Measurements from ENCODE around the gene ACHE. TPM values are rescaled to one million over a fixed set of nuclear protein-coding genes. Genes with fewer than 3 reads are reported as not detected.
"Not testable (repeated sequence)": the region's sequence is repeated elsewhere in the genome, so short reads cannot be mapped to it uniquely, and the experiment has no call there.

The ACHE gene
- total and polyA plus RNA-seq, 9 donors = 21.5 to 62.9 (median 47.3) TPM

DNA sequence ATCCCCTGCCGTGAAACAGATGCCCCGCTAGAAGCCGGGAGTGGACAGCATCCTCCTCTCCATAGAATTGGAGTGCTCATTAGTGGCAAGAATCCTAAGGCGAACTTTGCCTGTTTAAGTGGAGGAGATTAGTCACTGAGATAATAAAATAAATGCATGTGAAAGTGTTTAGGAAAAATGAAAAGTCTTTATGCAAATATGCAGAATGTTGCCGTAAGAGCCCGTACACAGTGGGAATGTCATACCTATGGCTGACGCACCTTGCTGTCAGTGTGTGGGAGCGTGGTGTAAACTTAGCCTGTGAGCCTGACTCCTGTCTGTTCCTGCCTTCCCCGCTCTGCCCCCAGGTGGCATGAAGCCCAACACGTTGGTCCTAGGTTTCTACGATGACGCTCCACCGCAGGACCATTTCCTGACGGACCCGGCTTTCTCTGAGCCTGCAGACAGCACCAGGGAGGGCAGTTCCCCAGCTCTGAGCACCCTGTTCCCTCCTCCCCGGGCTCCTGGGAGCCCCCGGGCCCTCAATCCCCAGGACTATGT, 30.2 kb downstream of the ACHE start:
- Histone ChIP-seq H3K4me1 (ENCODE audit: control insufficient read depth, insufficient read depth, low read length) (peaks cover 43% of the 10 kb centered on the region), H3K27me3 (ENCODE audit: control insufficient read depth, insufficient read depth, low read length) (no peaks in the 10 kb centered on the region), H3K4me3 (ENCODE audit: low read length) (no peak overlapping the region), H3K27ac (ENCODE audit: low read length) (peak overlapping the region; percentile 91), H3K9me3 (replicated peaks; ENCODE audit: control insufficient read depth, low read depth, low read length) (no peaks in the 10 kb centered on the region), H3K36me3 (ENCODE audit: control insufficient read depth, insufficient read depth, low read length) (peaks cover 50% of the 10 kb centered on the region)
- DNase-seq = peak; percentile 53
- WGBS (ENCODE audit: insufficient coverage) = 65% methylated on average over 14 of the region's 17 CpGs

DNA sequence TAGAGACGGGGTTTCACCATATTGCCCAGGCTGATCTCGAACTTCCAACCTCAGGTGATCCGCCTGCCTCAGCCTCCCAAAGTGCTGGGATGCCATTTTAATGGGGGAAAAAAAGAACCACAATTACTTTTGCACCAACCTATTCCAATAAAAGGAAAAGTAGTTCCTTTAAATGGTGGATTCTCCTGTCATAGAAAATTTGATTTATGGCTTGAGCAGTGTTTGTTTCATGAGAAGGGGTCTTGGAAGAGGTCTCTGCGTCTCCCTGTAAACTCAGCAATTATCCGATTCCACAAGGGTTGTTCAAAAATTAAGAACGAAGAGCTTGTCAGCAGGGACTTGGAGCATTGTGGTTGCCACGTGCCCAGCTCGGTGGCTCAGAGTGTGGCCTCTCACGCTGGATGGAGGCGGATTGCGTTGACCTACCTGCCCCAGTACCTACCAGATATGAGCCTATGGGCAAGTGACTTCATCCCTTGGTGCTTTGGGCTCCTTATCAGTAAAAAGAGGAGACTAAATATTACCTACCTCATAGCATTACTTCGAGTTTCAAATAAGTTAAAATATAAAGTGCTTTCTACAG, 31.3 kb downstream of the ACHE start:
- Histone ChIP-seq H3K4me1 (ENCODE audit: control insufficient read depth, insufficient read depth, low read length) (peaks cover 43% of the 10 kb centered on the region), H3K36me3 (ENCODE audit: control insufficient read depth, insufficient read depth, low read length) (peaks cover 52% of the 10 kb centered on the region), H3K27ac (ENCODE audit: low read length) (no peak overlapping the region), H3K4me3 (ENCODE audit: low read length) (no peak overlapping the region), H3K9me3 (replicated peaks; ENCODE audit: control insufficient read depth, low read depth, low read length) (no peaks in the 10 kb centered on the region), H3K27me3 (ENCODE audit: control insufficient read depth, insufficient read depth, low read length) (no peaks in the 10 kb centered on the region)
- 91% methylated on average over 7 of the region's 12 CpGs for WGBS (ENCODE audit: insufficient coverage)
- no peak for DNase-seq

DNA sequence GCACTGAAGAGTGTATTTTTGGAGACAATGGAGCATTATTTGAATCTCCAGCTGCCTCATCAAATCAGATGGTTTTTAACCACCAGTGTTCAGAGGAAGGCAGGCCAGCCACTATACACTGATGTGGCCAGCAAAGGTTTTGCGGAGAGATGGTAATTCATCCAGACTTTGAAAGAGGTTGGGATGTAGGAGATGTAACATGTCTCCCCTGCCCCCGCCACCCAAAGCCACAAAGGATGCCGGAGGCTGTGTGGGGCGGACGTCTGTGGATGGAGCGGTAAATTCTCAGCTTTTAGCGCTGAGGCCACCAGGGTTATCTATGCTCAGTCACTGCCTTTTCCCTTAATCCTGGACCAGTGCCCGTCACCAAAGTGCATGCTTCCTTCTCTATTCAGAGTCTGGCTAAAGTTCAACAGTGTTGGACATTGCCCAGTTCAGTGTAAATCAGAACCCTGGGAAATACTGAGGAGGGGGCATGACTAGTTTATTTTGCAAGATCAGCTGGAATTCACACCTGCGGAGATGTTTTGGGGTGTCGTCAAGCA, 32.2 kb downstream of the ACHE start:
- no peak for DNase-seq
- Histone ChIP-seq H3K27ac (ENCODE audit: low read length) (peak overlapping the region; percentile 35), H3K9me3 (replicated peaks; ENCODE audit: control insufficient read depth, low read depth, low read length) (no peaks in the 10 kb centered on the region), H3K4me3 (ENCODE audit: low read length) (no peak overlapping the region), H3K36me3 (ENCODE audit: control insufficient read depth, insufficient read depth, low read length) (peaks cover 50% of the 10 kb centered on the region), H3K4me1 (ENCODE audit: control insufficient read depth, insufficient read depth, low read length) (peaks cover 36% of the 10 kb centered on the region), H3K27me3 (ENCODE audit: control insufficient read depth, insufficient read depth, low read length) (no peaks in the 10 kb centered on the region)
- WGBS (ENCODE audit: insufficient coverage) = 89% methylated on average over 8 of the region's 10 CpGs

DNA sequence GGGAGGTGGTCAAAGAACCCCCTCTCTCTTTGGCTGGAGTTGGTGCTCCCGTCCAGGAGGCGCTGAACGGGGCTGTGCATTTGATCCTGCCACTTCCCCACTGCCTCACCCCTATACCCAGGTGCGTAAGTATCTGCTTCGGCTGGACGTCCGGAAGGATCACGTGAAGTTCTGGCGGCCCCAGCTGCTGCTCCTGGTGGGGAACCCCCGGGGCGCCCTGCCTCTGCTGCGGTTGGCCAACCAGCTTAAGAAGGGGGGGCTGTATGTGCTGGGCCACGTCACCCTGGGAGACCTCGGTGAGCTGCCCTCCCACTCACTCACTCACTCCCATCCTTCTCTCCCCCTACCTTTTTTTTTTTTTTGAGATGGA, 34.1 kb downstream of the ACHE start:
- DNase-seq = no peak
- Histone ChIP-seq H3K27me3 (ENCODE audit: control insufficient read depth, insufficient read depth, low read length) (no peaks in the 10 kb centered on the region), H3K27ac (ENCODE audit: low read length) (no peak overlapping the region), H3K36me3 (ENCODE audit: control insufficient read depth, insufficient read depth, low read length) (peaks cover 51% of the 10 kb centered on the region), H3K4me1 (ENCODE audit: control insufficient read depth, insufficient read depth, low read length) (peaks cover 18% of the 10 kb centered on the region), H3K4me3 (ENCODE audit: low read length) (no peak overlapping the region), H3K9me3 (replicated peaks; ENCODE audit: control insufficient read depth, low read depth, low read length) (no peaks in the 10 kb centered on the region)
- WGBS (ENCODE audit: insufficient coverage) = 95% methylated on average over 4 of the region's 14 CpGs

DNA sequence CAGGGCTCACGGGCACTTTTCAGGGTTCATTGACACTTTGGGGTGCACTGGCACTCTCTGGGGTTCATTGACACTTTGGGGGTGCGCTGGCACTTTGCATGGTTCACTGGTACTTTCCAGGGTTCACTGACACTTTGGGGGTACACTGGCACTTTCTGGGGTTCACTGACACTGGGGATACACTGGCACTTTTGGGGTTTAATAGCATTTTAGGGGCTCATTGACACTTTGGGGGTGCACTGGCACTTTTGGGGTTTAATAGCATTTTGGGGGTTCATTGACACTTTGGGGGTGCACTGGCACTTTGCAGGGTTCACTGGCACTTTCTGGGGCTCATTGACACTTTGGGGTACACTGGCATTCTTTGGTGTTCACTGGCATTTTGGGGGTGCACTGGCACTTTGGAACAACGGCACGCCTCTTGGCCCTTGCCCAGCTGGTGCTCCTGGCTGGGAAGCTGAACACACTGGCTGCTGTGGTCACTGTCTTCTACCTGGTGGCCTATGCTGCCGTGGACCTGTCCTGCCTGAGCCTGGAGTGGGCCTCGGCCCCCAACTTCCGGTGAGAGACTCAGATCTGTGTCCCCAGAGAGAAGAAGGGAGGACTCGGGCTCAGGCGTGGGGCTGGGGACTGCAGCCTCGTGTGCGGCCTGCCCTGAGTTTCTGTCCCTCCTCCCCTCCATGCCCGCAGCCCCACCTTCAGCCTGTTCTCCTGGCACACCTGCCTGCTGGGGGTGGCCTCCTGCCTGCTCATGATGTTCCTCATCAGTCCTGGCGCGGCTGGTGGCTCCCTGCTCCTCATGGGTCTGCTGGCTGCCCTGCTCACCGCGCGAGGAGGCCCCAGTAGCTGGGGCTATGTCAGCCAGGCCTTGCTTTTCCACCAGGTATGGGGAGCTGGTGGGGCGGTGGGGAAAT, 34.7 kb downstream of the ACHE start:
- H3K27ac ChIP-seq (ENCODE audit: low read length) = no peak overlapping the region
- no peak for DNase-seq
- no peaks in the 10 kb centered on the region for H3K27me3 ChIP-seq (ENCODE audit: control insufficient read depth, insufficient read depth, low read length)
- peaks cover 12% of the 10 kb centered on the region for H3K4me1 ChIP-seq (ENCODE audit: control insufficient read depth, insufficient read depth, low read length)
- no peak overlapping the region for H3K4me3 ChIP-seq (ENCODE audit: low read length)
- no peaks in the 10 kb centered on the region for H3K9me3 ChIP-seq (replicated peaks; ENCODE audit: control insufficient read depth, low read depth, low read length)
- WGBS (ENCODE audit: insufficient coverage) = 88% methylated on average over 7 of the region's 18 CpGs
- H3K36me3 ChIP-seq (ENCODE audit: control insufficient read depth, insufficient read depth, low read length) = peaks cover 51% of the 10 kb centered on the region

DNA sequence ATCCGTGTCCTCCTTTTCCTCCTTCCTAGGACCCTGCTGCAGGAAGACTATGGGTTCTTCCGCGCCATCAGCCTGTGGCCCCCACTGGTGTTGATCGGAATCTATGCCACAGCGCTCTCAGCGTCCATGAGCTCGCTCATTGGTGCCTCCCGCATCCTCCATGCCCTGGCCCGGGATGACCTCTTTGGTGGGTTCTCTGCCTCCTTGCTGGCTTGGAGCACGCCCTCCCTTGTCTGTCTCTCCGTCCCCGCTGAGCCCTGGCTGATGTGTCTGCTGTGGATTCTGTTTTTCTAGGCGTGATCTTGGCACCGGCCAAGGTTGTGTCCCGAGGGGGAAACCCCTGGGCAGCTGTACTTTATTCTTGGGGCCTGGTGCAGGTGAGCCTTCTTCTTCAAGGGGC, 35.8 kb downstream of the ACHE start:
- no peak overlapping the region for H3K27ac ChIP-seq (ENCODE audit: low read length)
- peaks cover 54% of the 10 kb centered on the region for H3K36me3 ChIP-seq (ENCODE audit: control insufficient read depth, insufficient read depth, low read length)
- no peak overlapping the region for H3K4me3 ChIP-seq (ENCODE audit: low read length)
- H3K9me3 ChIP-seq (replicated peaks; ENCODE audit: control insufficient read depth, low read depth, low read length) = no peaks in the 10 kb centered on the region
- 91% methylated on average over 11 of the region's 15 CpGs for WGBS (ENCODE audit: insufficient coverage)
- no peak for DNase-seq
- H3K27me3 ChIP-seq (ENCODE audit: control insufficient read depth, insufficient read depth, low read length) = no peaks in the 10 kb centered on the region
- H3K4me1 ChIP-seq (ENCODE audit: control insufficient read depth, insufficient read depth, low read length) = peaks cover 6% of the 10 kb centered on the region

DNA sequence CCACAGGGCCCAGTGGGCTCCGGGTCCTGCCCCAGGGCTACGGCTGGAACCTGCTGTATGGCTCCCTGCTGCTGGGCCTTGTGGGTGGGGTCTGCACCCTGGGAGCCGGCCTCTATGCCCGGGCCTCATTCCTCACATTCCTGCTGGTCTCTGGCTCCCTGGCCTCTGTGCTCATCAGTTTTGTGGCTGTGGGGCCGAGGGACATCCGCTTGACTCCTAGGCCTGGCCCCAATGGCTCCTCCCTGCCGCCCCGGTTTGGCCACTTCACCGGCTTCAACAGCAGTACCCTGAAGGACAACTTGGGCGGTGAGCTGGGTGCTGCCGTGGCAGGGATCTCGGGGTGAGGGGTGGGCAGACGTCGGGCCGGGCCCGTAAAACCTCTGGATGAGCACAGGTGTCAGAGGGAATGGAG, 38.8 kb downstream of the ACHE start:
- 81% methylated on average over 16 of the region's 16 CpGs for WGBS (ENCODE audit: insufficient coverage)
- no peaks in the 10 kb centered on the region for H3K9me3 ChIP-seq (replicated peaks; ENCODE audit: control insufficient read depth, low read depth, low read length)
- DNase-seq = no peak
- no peaks in the 10 kb centered on the region for H3K27me3 ChIP-seq (ENCODE audit: control insufficient read depth, insufficient read depth, low read length)
- no peak overlapping the region for H3K4me3 ChIP-seq (ENCODE audit: low read length)
- peaks cover 36% of the 10 kb centered on the region for H3K36me3 ChIP-seq (ENCODE audit: control insufficient read depth, insufficient read depth, low read length)
- H3K27ac ChIP-seq (ENCODE audit: low read length) = no peak overlapping the region
- H3K4me1 ChIP-seq (ENCODE audit: control insufficient read depth, insufficient read depth, low read length) = peaks cover 12% of the 10 kb centered on the region

DNA sequence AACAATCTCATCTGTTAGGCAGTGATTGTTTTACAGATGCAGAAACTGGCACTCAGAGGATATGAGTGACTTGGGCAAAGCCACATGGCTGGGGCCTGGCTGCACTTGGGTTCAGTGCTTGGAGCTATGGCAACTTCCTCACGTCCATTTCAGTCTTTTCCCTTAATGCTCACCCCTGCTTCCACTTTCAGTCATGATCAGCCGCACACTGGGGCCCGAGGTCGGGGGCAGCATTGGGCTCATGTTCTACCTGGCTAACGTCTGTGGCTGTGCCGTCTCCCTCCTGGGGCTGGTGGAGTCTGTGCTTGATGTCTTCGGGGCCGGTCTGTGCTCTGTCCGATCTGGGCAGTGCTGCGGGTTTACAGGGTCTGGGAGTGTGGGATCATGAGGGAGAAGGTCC, 40.2 kb downstream of the ACHE start:
- Histone ChIP-seq H3K27ac (ENCODE audit: low read length) (no peak overlapping the region), H3K9me3 (replicated peaks; ENCODE audit: control insufficient read depth, low read depth, low read length) (no peaks in the 10 kb centered on the region), H3K27me3 (ENCODE audit: control insufficient read depth, insufficient read depth, low read length) (no peaks in the 10 kb centered on the region), H3K4me3 (ENCODE audit: low read length) (no peak overlapping the region), H3K36me3 (ENCODE audit: control insufficient read depth, insufficient read depth, low read length) (peaks cover 22% of the 10 kb centered on the region), H3K4me1 (ENCODE audit: control insufficient read depth, insufficient read depth, low read length) (peaks cover 14% of the 10 kb centered on the region)
- DNase-seq = no peak
- WGBS (ENCODE audit: insufficient coverage) = 83% methylated on average over 9 of the region's 10 CpGs

DNA sequence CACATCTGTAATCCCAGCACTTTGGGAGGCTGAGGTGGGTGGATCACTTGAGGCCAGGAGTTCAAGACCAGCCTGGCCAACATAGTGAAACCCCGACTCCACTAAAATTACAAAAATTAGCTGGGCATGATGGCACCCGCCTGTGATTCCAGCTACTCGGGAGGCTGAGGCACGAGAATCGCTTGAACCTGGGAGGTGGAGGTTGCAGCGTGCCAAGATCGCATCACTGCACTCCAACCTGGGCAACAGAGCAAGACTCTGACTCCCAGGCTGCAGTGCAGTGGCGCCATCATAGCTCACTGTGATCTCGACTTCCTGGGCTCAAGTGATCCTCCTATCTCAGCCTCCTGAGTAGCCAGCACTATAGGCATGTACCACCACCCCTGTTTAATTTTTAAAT, 40.8 kb downstream of the ACHE start:
- H3K4me1 ChIP-seq (ENCODE audit: control insufficient read depth, insufficient read depth, low read length) = peaks cover 14% of the 10 kb centered on the region
- H3K27ac ChIP-seq (ENCODE audit: low read length); H3K4me3 ChIP-seq (ENCODE audit: low read length); H3K27me3 ChIP-seq (ENCODE audit: control insufficient read depth, insufficient read depth, low read length); H3K9me3 ChIP-seq (replicated peaks; ENCODE audit: control insufficient read depth, low read depth, low read length); DNase-seq: not testable (repeated sequence)
- peaks cover 16% of the 10 kb centered on the region for H3K36me3 ChIP-seq (ENCODE audit: control insufficient read depth, insufficient read depth, low read length)
- 93% methylated on average over 8 of the region's 9 CpGs for WGBS (ENCODE audit: insufficient coverage)

GRCh38 chr7:100854146-100854895, 41.4 kb downstream of the ACHE start:
- no peaks in the 10 kb centered on the region for H3K27me3 ChIP-seq (ENCODE audit: control insufficient read depth, insufficient read depth, low read length)
- H3K27ac ChIP-seq (ENCODE audit: low read length) = no peak overlapping the region
- 83% methylated on average over 6 of the region's 14 CpGs for WGBS (ENCODE audit: insufficient coverage)
- H3K4me3 ChIP-seq (ENCODE audit: low read length) = no peak overlapping the region
- DNase-seq = no peak
- peaks cover 13% of the 10 kb centered on the region for H3K36me3 ChIP-seq (ENCODE audit: control insufficient read depth, insufficient read depth, low read length)
- no peaks in the 10 kb centered on the region for H3K9me3 ChIP-seq (replicated peaks; ENCODE audit: control insufficient read depth, low read depth, low read length)
- H3K4me1 ChIP-seq (ENCODE audit: control insufficient read depth, insufficient read depth, low read length) = peaks cover 14% of the 10 kb centered on the region
